ENCODE measurements around the gene CKB.

CKB gene

DNA sequence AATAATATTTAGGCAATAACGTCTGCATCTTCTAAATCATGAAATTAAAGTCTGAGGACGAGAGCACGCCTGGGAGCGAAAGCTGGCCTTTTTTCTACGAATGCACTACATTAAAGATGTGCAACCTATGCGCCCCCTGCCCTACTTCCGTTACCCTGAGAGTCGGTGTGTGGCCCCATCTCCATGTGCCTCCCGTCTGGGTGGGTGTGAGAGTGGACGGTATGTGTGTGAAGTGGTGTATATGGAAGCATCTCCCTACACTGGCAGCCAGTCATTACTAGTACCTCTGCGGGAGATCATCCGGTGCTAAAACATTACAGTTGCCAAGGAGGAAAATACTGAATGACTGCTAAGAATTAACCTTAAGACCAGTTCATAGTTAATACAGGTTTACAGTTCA, 19.3 kb downstream of the CKB start:
- Histone ChIP-seq H4K5ac (ENCODE audit: low read length) (no peak overlapping the region), H3K79me2 (ENCODE audit: control insufficient read depth, insufficient read depth, low read length) (no peaks in the 10 kb centered on the region), H3K36me3 (ENCODE audit: control insufficient read depth, insufficient read depth, low read length) (peaks cover 10% of the 10 kb centered on the region), H2AK5ac (ENCODE audit: low read length) (no peak overlapping the region), H3K56ac (ENCODE audit: low read length) (no peak overlapping the region), H4K8ac (ENCODE audit: low read depth, low read length) (no peak overlapping the region), H3K4me1 (ENCODE audit: control insufficient read depth, low read depth, low read length) (no peaks in the 10 kb centered on the region), H3K27me3 (ENCODE audit: insufficient read depth, low read length, poor library complexity) (no peaks in the 10 kb centered on the region), H2BK120ac (ENCODE audit: low read depth, low read length) (no peak overlapping the region), H2BK15ac (replicated peaks; ENCODE audit: low read depth) (no peak overlapping the region), H3K27ac (ENCODE audit: low read depth, low read length) (no peak overlapping the region), H3K9ac (ENCODE audit: low read length) (no peak overlapping the region), H3K79me1 (ENCODE audit: low read length) (no peaks in the 10 kb centered on the region), H3K18ac (ENCODE audit: low read length) (no peak overlapping the region), H3K4ac (ENCODE audit: low read depth, low read length) (no peak overlapping the region), H3K23ac (ENCODE audit: low read length) (no peak overlapping the region), H3K4me3 (ENCODE audit: low read length) (no peak overlapping the region), H2BK5ac (ENCODE audit: low read length) (no peak overlapping the region), H3K4me2 (ENCODE audit: low read length) (no peak overlapping the region)
- no peak for DNase-seq
- no CpG with 5 or more reads among the region's 12 CpGs for whole genome bisulfite sequencing (ENCODE audit: extremely low coverage, insufficient coverage, low lambda C conversion rate)

DNA sequence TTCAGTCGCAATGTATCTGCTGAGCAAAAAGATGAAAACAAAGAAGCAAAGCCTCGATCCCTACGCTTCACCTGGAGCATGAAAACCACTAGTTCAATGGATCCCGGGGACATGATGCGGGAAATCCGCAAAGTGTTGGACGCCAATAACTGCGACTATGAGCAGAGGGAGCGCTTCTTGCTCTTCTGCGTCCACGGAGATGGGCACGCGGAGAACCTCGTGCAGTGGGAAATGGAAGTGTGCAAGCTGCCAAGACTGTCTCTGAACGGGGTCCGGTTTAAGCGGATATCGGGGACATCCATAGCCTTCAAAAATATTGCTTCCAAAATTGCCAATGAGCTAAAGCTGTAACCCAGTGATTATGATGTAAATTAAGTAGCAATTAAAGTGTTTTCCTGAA, 19.8 kb downstream of the CKB start:
- Histone ChIP-seq H3K4ac (ENCODE audit: low read depth, low read length) (no peak overlapping the region), H3K79me1 (ENCODE audit: low read length) (no peaks in the 10 kb centered on the region), H4K8ac (ENCODE audit: low read depth, low read length) (no peak overlapping the region), H2AK5ac (ENCODE audit: low read length) (no peak overlapping the region), H3K79me2 (ENCODE audit: control insufficient read depth, insufficient read depth, low read length) (no peaks in the 10 kb centered on the region), H3K18ac (ENCODE audit: low read length) (no peak overlapping the region), H3K23ac (ENCODE audit: low read length) (no peak overlapping the region), H3K4me3 (ENCODE audit: low read length) (no peak overlapping the region), H3K56ac (ENCODE audit: low read length) (no peak overlapping the region), H3K4me2 (ENCODE audit: low read length) (no peak overlapping the region), H3K9ac (ENCODE audit: low read length) (no peak overlapping the region), H4K5ac (ENCODE audit: low read length) (no peak overlapping the region), H2BK15ac (replicated peaks; ENCODE audit: low read depth) (no peak overlapping the region), H3K4me1 (ENCODE audit: control insufficient read depth, low read depth, low read length) (no peaks in the 10 kb centered on the region), H3K27me3 (ENCODE audit: insufficient read depth, low read length, poor library complexity) (no peaks in the 10 kb centered on the region), H3K27ac (ENCODE audit: low read depth, low read length) (no peak overlapping the region), H3K36me3 (ENCODE audit: control insufficient read depth, insufficient read depth, low read length) (peaks cover 10% of the 10 kb centered on the region), H2BK5ac (ENCODE audit: low read length) (no peak overlapping the region), H2BK120ac (ENCODE audit: low read depth, low read length) (no peak overlapping the region)
- WGBS (ENCODE audit: extremely low coverage, insufficient coverage, low lambda C conversion rate), result no CpG with 5 or more reads among the region's 18 CpGs
- no peak for DNase-seq

DNA sequence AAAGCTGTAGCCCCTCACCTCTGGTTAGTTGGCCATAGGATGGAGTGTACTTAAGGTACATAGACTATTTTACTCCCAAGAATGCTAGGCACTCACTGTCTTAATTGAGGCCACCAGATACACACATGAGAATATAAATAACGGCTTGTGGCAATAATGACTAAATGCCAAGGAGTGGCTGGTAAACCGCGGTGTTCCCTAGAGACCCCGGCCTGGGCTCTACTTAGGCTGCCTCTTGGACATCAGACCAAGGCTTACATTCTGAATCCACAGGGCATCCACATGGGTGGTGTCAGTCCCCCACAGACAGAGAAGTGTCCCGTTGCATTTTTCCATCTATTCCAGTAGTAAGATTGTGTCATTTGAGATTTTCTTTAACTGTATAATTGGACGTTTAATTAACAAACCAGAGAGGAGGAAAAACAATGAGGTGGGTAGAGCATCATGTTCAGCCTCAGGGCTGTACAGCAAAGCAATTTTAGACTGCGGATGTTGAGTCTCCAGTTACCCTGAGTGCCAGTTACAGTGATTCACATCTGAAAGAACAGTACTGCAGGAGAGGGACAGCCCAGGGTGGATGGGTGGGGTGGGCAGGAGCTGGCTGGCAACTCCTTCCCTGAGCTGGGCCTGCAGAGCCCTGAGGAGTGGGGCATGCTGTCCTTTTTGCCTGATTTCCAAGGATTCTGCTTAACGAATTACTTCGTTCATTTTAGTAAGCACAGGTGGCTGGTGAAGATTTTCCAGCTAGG, 20.5 kb downstream of the CKB start:
- H3K79me2 ChIP-seq (ENCODE audit: control insufficient read depth, insufficient read depth, low read length), result no peaks in the 10 kb centered on the region
- H3K79me1 ChIP-seq (ENCODE audit: low read length), result no peaks in the 10 kb centered on the region
- H3K4me2 ChIP-seq (ENCODE audit: low read length), result no peak overlapping the region
- H4K8ac ChIP-seq (ENCODE audit: low read depth, low read length), result no peak overlapping the region
- no peaks in the 10 kb centered on the region for H3K27me3 ChIP-seq (ENCODE audit: insufficient read depth, low read length, poor library complexity)
- no peak for DNase-seq
- no peak overlapping the region for H3K4me3 ChIP-seq (ENCODE audit: low read length)
- no peak overlapping the region for H3K23ac ChIP-seq (ENCODE audit: low read length)
- no peak overlapping the region for H3K9ac ChIP-seq (ENCODE audit: low read length)
- no peak overlapping the region for H2BK5ac ChIP-seq (ENCODE audit: low read length)
- H2BK15ac ChIP-seq (replicated peaks; ENCODE audit: low read depth), result no peak overlapping the region
- WGBS (ENCODE audit: extremely low coverage, insufficient coverage, low lambda C conversion rate), result no CpG with 5 or more reads among the region's 9 CpGs
- H3K18ac ChIP-seq (ENCODE audit: low read length), result no peak overlapping the region
- no peak overlapping the region for H3K4ac ChIP-seq (ENCODE audit: low read depth, low read length)
- no peak overlapping the region for H3K27ac ChIP-seq (ENCODE audit: low read depth, low read length)
- H3K36me3 ChIP-seq (ENCODE audit: control insufficient read depth, insufficient read depth, low read length), result peaks cover 10% of the 10 kb centered on the region
- no peaks in the 10 kb centered on the region for H3K4me1 ChIP-seq (ENCODE audit: control insufficient read depth, low read depth, low read length)
- H4K5ac ChIP-seq (ENCODE audit: low read length), result no peak overlapping the region
- H3K56ac ChIP-seq (ENCODE audit: low read length), result no peak overlapping the region
- no peak overlapping the region for H2AK5ac ChIP-seq (ENCODE audit: low read length)
- no peak overlapping the region for H2BK120ac ChIP-seq (ENCODE audit: low read depth, low read length)

DNA sequence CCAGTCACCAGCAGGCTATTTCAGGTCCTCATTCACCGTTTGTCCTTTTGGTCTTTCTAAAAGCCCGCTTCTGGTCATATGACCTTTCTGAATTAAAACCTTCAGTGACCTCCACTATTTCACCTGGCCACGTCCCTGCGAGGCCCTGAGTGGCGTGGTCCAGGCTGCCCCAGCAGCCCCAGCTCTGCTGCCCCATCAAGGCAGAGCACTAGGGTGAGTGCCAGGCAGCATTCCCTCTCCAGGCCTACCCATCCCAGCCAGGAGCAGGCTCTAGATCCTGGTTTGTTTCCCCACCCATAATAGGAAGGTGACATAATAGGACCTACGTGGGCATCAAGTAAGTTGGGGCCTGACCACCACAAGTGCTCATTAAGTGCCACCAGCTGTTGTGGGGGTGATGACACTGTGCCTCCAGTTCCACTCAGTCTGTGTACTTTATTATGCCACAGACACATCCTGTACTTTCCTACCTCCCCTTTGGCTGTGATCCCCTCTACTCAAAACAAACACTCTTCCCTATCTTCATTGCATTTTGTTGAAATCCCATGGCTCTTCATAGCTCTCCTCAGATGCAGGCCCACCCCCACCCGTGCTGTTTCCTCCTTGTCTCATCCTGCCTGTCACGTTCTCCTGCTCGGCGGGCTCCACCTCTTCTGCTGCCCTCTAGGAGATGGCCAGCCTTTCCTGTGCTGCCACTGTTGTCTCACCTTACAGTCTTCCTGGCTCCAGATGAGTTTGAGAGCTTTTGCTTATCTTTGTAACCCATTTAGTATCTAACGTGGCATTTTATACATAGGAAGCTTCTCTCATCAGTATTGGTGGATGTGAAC, 21.4 kb downstream of the CKB start:
- H3K79me1 ChIP-seq (ENCODE audit: low read length), result no peaks in the 10 kb centered on the region
- no peak overlapping the region for H3K4me3 ChIP-seq (ENCODE audit: low read length)
- no peaks in the 10 kb centered on the region for H3K79me2 ChIP-seq (ENCODE audit: control insufficient read depth, insufficient read depth, low read length)
- no peak overlapping the region for H4K5ac ChIP-seq (ENCODE audit: low read length)
- H3K9ac ChIP-seq (ENCODE audit: low read length), result no peak overlapping the region
- no peak overlapping the region for H3K27ac ChIP-seq (ENCODE audit: low read depth, low read length)
- no peak for DNase-seq
- H3K4me1 ChIP-seq (ENCODE audit: control insufficient read depth, low read depth, low read length), result no peaks in the 10 kb centered on the region
- H2BK120ac ChIP-seq (ENCODE audit: low read depth, low read length), result no peak overlapping the region
- no peak overlapping the region for H2BK5ac ChIP-seq (ENCODE audit: low read length)
- WGBS (ENCODE audit: extremely low coverage, insufficient coverage, low lambda C conversion rate), result no CpG with 5 or more reads among the region's 11 CpGs
- no peak overlapping the region for H3K18ac ChIP-seq (ENCODE audit: low read length)
- H3K4ac ChIP-seq (ENCODE audit: low read depth, low read length), result no peak overlapping the region
- H3K27me3 ChIP-seq (ENCODE audit: insufficient read depth, low read length, poor library complexity), result no peaks in the 10 kb centered on the region
- no peak overlapping the region for H3K4me2 ChIP-seq (ENCODE audit: low read length)
- H2BK15ac ChIP-seq (replicated peaks; ENCODE audit: low read depth), result no peak overlapping the region
- no peak overlapping the region for H3K23ac ChIP-seq (ENCODE audit: low read length)
- H2AK5ac ChIP-seq (ENCODE audit: low read length), result no peak overlapping the region
- no peak overlapping the region for H4K8ac ChIP-seq (ENCODE audit: low read depth, low read length)
- H3K56ac ChIP-seq (ENCODE audit: low read length), result no peak overlapping the region
- H3K36me3 ChIP-seq (ENCODE audit: control insufficient read depth, insufficient read depth, low read length), result peaks cover 10% of the 10 kb centered on the region

DNA sequence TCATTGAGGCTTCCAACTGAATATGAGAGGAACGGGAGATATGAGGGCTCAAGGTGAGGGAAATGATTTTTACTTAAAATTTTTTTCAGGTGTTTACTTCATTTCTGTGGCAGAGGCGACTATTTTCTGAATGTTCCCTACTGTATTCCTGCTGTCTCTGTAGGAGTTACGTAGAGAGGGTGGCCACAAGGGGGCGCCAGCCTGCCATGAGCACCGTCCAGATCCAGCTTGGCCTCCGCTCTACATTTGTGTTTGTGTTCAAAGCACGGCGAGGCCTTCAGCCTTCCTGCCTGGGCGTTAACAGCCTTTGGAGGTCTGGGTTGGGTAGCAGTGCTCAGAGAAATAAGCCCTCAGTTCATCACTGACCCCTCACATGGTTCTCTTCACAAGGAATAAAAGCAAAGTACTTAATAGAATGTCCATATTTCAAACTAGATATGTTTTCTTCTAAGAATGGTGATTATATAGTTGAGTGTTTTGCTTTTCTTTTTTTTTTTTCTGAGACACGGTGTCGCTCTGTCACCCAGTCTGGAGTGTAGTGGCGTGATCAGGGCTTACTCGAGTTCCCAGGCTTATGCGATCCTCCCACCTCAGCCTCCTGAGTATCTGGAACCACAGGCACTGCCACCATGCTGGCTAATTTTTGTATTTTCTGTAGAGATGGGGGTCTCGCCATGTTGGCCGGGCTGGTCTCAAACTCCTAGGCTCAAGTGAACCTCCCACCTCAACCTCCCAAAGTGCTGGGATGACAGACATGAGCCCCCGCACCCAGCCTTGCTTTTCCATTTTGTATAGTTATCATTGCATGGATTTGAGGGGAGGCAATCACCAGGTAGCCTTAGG, 22.3 kb downstream of the CKB start:
- Histone ChIP-seq H2BK15ac (replicated peaks; ENCODE audit: low read depth) (no peak overlapping the region), H3K23ac (ENCODE audit: low read length) (no peak overlapping the region), H3K79me1 (ENCODE audit: low read length) (no peaks in the 10 kb centered on the region), H3K4me3 (ENCODE audit: low read length) (no peak overlapping the region), H3K4ac (ENCODE audit: low read depth, low read length) (no peak overlapping the region), H3K27ac (ENCODE audit: low read depth, low read length) (no peak overlapping the region), H3K4me2 (ENCODE audit: low read length) (no peak overlapping the region), H3K4me1 (ENCODE audit: control insufficient read depth, low read depth, low read length) (no peaks in the 10 kb centered on the region), H3K56ac (ENCODE audit: low read length) (no peak overlapping the region), H4K8ac (ENCODE audit: low read depth, low read length) (no peak overlapping the region), H3K36me3 (ENCODE audit: control insufficient read depth, insufficient read depth, low read length) (peaks cover 12% of the 10 kb centered on the region), H3K79me2 (ENCODE audit: control insufficient read depth, insufficient read depth, low read length) (no peaks in the 10 kb centered on the region), H4K5ac (ENCODE audit: low read length) (no peak overlapping the region), H2BK5ac (ENCODE audit: low read length) (no peak overlapping the region), H3K9ac (ENCODE audit: low read length) (no peak overlapping the region), H3K18ac (ENCODE audit: low read length) (no peak overlapping the region), H2AK5ac (ENCODE audit: low read length) (no peak overlapping the region), H2BK120ac (ENCODE audit: low read depth, low read length) (no peak overlapping the region), H3K27me3 (ENCODE audit: insufficient read depth, low read length, poor library complexity) (no peaks in the 10 kb centered on the region)
- peak; percentile 86 for DNase-seq
- no CpG with 5 or more reads among the region's 17 CpGs for WGBS (ENCODE audit: extremely low coverage, insufficient coverage, low lambda C conversion rate)
